Body of pancreas (tissue), 4 donors: ENCODE data around the gene PPP4R1.

Source experiments
- CTCF ChIP-seq, 7 experiments: fragments of 450-650 bp in 4 of 7; fragments of 200-600 bp in 3 of 7; sonication (generic) in 3 of 7; IDR thresholded peaks; one replicate each; pipeline ENCODE4 v1.5.1; 2016 to 2019; ENCODE audit warnings: antibody characterized with exemption in 7 of 7
- POLR2A ChIP-seq, 3 donors: fragments of 450-650 bp; IDR thresholded peaks; one replicate each; pipeline ENCODE4 v1.6.1; 2016; ENCODE audit warnings: antibody characterized with exemption in 3 of 3, mild to moderate bottlenecking in 2 of 3

GRCh38 chr18:9628984-9629383, 14.6 kb upstream of the PPP4R1 start:
- TF ChIP-seq CTCF (IDR thresholded peaks at IDR 0.05), result no peak
- no peak for TF ChIP-seq POLR2A (IDR thresholded peaks at IDR 0.05)
